Loucy (cell line): Measurements from ENCODE around the gene CEP112.

Source experiments
- H2AFZ ChIP-seq: fragments of 200-600 bp; sonication (generic); 2 replicates; pipeline ENCODE4 v1.6.0; 2016; ENCODE audit warnings: antibody characterized with exemption, mild to moderate bottlenecking, low read length, moderate library complexity
- H3F3A ChIP-seq: fragments of 200-600 bp; 2 replicates; pipeline ENCODE4 v1.6.0; 2016; ENCODE audit warnings: antibody characterized with exemption, low read depth, mild to moderate bottlenecking
- H3K27me3 ChIP-seq: fragments of 200-600 bp; sonication (generic); 2 replicates; pipeline ENCODE4 v1.6.1; 2014; ENCODE audit warnings: low read length, mild to moderate bottlenecking; ENCODE audit not compliant: insufficient read depth, poor library complexity, severe bottlenecking
- H3K36me3 ChIP-seq: fragments of 200-600 bp; sonication (generic); 2 replicates; pipeline ENCODE4 v1.6.1; 2016; ENCODE audit warnings: low read length; ENCODE audit not compliant: insufficient read depth
- H3K4me1 ChIP-seq: fragments of 200-600 bp; sonication (generic); 2 replicates; pipeline ENCODE4 v1.5.1; 2014; ENCODE audit warnings: low read length, mild to moderate bottlenecking; ENCODE audit not compliant: insufficient read depth, poor library complexity, severe bottlenecking
- H3K4me2 ChIP-seq: fragments of 200-600 bp; sonication (generic); 2 replicates; pipeline ENCODE4 v1.6.0; 2014; ENCODE audit warnings: antibody characterized with exemption, low read length, low read depth, mild to moderate bottlenecking; ENCODE audit not compliant: poor library complexity, severe bottlenecking
- H3K4me3 ChIP-seq: fragments of 200-600 bp; sonication (generic); 2 replicates; pipeline ENCODE4 v1.5.1; 2014; ENCODE audit warnings: low read length, mild to moderate bottlenecking, mixed read lengths; ENCODE audit not compliant: poor library complexity, severe bottlenecking
- H3K79me2 ChIP-seq: fragments of 200-600 bp; sonication (generic); 2 replicates; pipeline ENCODE4 v1.6.1; 2014; ENCODE audit warnings: low read length; ENCODE audit not compliant: insufficient read depth
- H3K9ac ChIP-seq: fragments of 200-600 bp; sonication (generic); 2 replicates; pipeline ENCODE4 v1.6.0; 2014; ENCODE audit warnings: mild to moderate bottlenecking, low read depth, low read length, moderate library complexity; ENCODE audit not compliant: poor library complexity, severe bottlenecking
- H3K9me2 ChIP-seq: fragments of 200-600 bp; sonication (generic); replicated peaks from 2 replicates; pipeline ENCODE4 v1.6.1; 2016; ENCODE audit warnings: low read depth, low read length, mixed read lengths
- H3K9me3 ChIP-seq: fragments of 200-600 bp; sonication (generic); 2 replicates; pipeline ENCODE4 v1.6.1; 2014; ENCODE audit warnings: mild to moderate bottlenecking, antibody characterized with exemption, low read length, low read depth; ENCODE audit not compliant: insufficient read depth
- H4K20me1 ChIP-seq: fragments of 200-600 bp; sonication (generic); 2 replicates; pipeline ENCODE4 v1.6.0; 2014; ENCODE audit warnings: antibody characterized with exemption, low read length, mild to moderate bottlenecking; ENCODE audit not compliant: insufficient read depth, poor library complexity, severe bottlenecking
- CTCF ChIP-seq: fragments of 200-600 bp; sonication (generic); conservative IDR thresholded peaks from 2 replicates; pipeline ENCODE4 v1.5.1; 2014; ENCODE audit warnings: mild to moderate bottlenecking, antibody characterized with exemption, low read length
- EZH2phosphoT487 ChIP-seq: fragments of 200-600 bp; IDR thresholded peaks from 2 replicates; pipeline ENCODE4 v1.6.1; 2018; ENCODE audit warnings: antibody characterized with exemption, mild to moderate bottlenecking, moderate library complexity, borderline replicate concordance

The CEP112 gene

DNA sequence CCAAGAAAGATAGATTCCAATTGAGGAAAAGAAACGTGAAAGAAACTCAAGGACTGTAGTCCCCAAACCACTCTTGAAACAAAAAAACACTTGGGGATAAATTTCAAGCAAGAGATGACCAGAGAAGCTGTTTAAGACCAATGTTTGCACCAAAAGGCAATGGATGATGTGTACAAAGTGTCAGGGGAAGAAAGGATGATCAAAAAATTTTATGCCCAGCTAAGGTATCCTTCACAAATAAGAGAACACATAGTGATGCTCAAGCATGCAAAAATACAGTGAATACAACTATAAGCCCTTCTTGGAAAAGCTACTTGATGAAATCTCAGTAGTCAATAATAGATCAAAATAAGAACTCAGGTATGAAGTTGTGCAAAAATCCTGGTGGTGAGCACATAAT, 281.1 kb downstream of the CEP112 start:
- Histone ChIP-seq H3K4me3 (no peak overlapping the region), H3K79me2 (no peaks in the 10 kb centered on the region), H3K4me1 (no peaks in the 10 kb centered on the region), H2AFZ (no peak overlapping the region), H3K9me3 (no peaks in the 10 kb centered on the region), H4K20me1 (no peaks in the 10 kb centered on the region), H3K9ac (no peak overlapping the region), H3K9me2 (no peaks in the 10 kb centered on the region), H3K4me2 (no peak overlapping the region), H3F3A (no peaks in the 10 kb centered on the region), H3K36me3 (no peaks in the 10 kb centered on the region), H3K27me3 (no peaks in the 10 kb centered on the region)
- TF ChIP-seq EZH2phosphoT487: no peak
- TF ChIP-seq CTCF: no peak

DNA sequence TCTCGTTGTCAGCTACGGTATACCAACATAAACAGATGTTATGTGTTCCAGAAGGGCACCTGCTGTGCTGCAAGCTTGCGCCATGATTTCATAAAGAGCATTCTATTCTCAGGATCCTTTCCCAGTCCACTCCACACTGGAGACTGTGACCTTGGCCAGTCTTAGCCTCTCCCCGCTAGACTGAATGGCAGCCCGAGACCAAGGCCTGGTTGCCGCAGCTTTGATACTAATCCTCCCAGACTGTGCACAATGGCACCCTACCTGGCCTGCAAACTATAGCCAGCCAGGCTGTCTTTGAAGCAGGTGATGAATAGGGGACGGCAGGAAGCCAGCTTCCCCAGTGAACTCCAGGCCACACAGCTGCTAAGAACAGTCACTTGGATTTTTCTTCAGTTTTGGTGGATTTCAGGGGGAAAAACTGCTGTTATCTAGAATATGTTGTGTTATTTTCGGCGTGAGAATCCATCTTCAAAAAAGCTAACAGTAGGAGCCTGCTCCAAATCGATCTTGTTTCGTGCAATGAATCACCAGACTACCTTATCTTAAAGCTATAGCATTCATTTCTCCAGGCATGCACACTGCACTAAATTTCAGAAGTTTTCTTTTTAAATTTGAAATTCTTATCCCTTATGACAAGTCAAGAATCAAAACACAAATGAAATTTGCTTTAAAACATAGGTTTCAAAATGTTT, 289.0 kb downstream of the CEP112 start:
- Histone ChIP-seq H3K36me3 (no peaks in the 10 kb centered on the region), H3K4me1 (no peaks in the 10 kb centered on the region), H3K4me2 (no peak overlapping the region), H4K20me1 (no peaks in the 10 kb centered on the region), H3K9me3 (no peaks in the 10 kb centered on the region), H3K27me3 (no peaks in the 10 kb centered on the region), H3K4me3 (no peak overlapping the region), H3K79me2 (no peaks in the 10 kb centered on the region), H3F3A (no peaks in the 10 kb centered on the region), H3K9me2 (no peaks in the 10 kb centered on the region), H2AFZ (no peak overlapping the region), H3K9ac (no peak overlapping the region)
- TF ChIP-seq CTCF (no peak), EZH2phosphoT487 (no peak)

DNA sequence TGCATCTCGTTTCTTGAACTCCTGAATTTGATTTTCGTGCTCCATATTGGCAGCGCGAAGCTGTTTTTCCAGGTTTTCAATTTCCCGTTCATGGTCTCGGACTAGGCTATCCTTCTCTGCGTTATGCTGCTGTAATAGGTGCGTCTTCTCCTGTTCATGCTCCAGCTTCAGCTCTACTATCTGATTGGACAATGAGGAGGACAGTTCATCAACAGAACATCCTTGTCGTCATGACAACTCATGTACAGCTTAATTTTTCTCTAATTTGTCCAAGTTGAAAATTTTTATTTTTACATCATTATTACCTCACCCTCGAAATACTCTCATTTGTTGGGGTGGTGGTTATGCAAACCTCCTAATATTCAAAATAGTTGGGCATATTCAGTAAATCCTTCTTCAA, 289.8 kb downstream of the CEP112 start:
- TF ChIP-seq EZH2phosphoT487 (no peak), CTCF (no peak)
- Histone ChIP-seq H3K4me3 (no peak overlapping the region), H4K20me1 (no peaks in the 10 kb centered on the region), H2AFZ (no peak overlapping the region), H3K9me3 (no peaks in the 10 kb centered on the region), H3F3A (no peaks in the 10 kb centered on the region), H3K36me3 (no peaks in the 10 kb centered on the region), H3K79me2 (no peaks in the 10 kb centered on the region), H3K9me2 (no peaks in the 10 kb centered on the region), H3K9ac (no peak overlapping the region), H3K4me2 (no peak overlapping the region), H3K27me3 (no peaks in the 10 kb centered on the region), H3K4me1 (no peaks in the 10 kb centered on the region)
